Activated CD4-positive, alpha-beta memory T cell treated with anti-CD3 and anti-CD28 coated beads for 36 hours (primary cell): ENCODE data around the gene EN2. TPM values are rescaled to one million over a fixed set of nuclear protein-coding genes. Genes with fewer than 3 reads are reported as not detected.

Experiments used
- CTCF ChIA-PET: fragments of 350-600 bp; sonication (Branson Sonifier 250); formaldehyde crosslinking; loops from one replicate; lab custom pipeline; 2021; ENCODE audit warnings: antibody characterized with exemption, inconsistent platforms; lab: Charles Lee
- POLR2A ChIA-PET: fragments of 350-600 bp; sonication (Branson Sonifier 250); formaldehyde crosslinking; loops from one replicate; lab custom pipeline; 2021; ENCODE audit warnings: antibody characterized with exemption; lab: Charles Lee
- DNase-seq: peaks from one replicate; pipeline ENCODE4 v3.0.0-alpha.2; 2020
- H3K27ac Mint-ChIP-seq: one replicate; pipeline ENCODE4 v1.8.0; 2021; ENCODE audit warnings: mixed read lengths
- H3K27me3 Mint-ChIP-seq: one replicate; pipeline ENCODE4 v1.8.0; 2021; ENCODE audit warnings: mixed read lengths
- H3K36me3 Mint-ChIP-seq: one replicate; pipeline ENCODE4 v1.8.0; 2021; ENCODE audit warnings: mixed read lengths
- H3K4me1 Mint-ChIP-seq: one replicate; pipeline ENCODE4 v1.8.0; 2021; ENCODE audit warnings: low read depth, mixed read lengths
- H3K4me3 Mint-ChIP-seq: one replicate; pipeline ENCODE4 v1.8.0; 2021; ENCODE audit warnings: mild to moderate bottlenecking, mixed read lengths
- H3K9me3 Mint-ChIP-seq: one replicate; pipeline ENCODE4 v1.8.0; 2021; ENCODE audit warnings: mixed read lengths
- intact Hi-C: fragments of 100-400 bp; cut with micrococcal nuclease; formaldehyde crosslinking; loops from one replicate; pipeline ENCODE4 v1.15.1; 2023
- total RNA-seq, 2 experiments: library from RNA; stranded (reverse); gene quantifications; one replicate each; pipeline ENCODE4 v1.2.3, GENCODE V29; 2021

The EN2 gene
- total RNA-seq, 2 experiments from 2014 or later: not detected

DNA sequence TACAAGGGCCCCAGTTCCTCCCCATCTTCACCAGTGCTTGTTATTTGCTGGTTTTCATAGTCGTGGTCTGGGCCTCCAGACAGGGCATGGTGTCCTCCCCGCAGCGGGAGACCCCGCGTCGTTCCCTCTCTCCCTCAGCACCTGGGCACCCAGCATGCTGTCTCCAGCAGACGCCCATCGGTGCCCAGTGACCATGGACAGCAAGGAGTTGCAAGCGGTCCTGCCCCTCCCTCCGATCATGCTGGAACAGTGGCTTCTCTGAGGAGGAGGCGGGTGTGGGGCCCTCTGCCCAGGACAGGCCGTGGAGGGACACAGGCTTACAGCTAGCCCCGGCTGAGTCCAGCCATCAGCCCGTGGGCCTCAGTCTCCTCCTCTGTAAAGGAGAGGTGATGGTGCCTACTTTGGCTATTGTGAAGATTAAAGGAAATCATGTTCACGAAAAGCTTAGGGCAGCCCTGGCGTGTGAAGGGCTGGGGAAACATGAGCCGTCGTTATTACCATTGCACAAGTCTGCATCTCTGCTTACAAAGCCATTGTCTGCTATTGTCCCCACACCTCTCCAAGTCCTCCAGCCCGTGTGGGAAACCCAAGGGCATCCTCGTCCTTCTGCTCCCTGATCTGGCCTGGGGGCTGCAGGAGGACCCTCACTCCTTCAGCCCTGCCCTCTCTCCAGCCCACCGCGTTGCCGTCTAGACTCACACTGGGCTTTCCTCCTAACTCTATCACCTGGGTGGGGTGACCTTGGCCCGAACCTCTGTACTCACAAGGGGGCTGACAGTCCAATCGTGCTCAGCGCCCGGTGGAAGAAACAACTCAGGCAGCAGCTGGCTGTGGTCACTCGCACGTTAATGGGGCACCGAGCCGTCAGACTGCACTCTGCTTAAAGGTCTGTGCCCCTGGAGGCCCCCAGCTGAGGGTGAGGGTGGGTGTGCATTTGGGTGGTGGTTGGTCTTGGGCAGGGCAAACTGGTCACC lies 29.9 kb downstream of the EN2 start:
- CTCF ChIA-PET: interaction anchor here (1.2 kb wide), 1 partner anchor 111 kb away, joined by 3 read pairs; no protein-coding TSS in a partner anchor
- peaks cover 39% of the 10 kb centered on the region for H3K27me3 Mint-ChIP-seq
- no peaks in the 10 kb centered on the region for H3K9me3 Mint-ChIP-seq

DNA sequence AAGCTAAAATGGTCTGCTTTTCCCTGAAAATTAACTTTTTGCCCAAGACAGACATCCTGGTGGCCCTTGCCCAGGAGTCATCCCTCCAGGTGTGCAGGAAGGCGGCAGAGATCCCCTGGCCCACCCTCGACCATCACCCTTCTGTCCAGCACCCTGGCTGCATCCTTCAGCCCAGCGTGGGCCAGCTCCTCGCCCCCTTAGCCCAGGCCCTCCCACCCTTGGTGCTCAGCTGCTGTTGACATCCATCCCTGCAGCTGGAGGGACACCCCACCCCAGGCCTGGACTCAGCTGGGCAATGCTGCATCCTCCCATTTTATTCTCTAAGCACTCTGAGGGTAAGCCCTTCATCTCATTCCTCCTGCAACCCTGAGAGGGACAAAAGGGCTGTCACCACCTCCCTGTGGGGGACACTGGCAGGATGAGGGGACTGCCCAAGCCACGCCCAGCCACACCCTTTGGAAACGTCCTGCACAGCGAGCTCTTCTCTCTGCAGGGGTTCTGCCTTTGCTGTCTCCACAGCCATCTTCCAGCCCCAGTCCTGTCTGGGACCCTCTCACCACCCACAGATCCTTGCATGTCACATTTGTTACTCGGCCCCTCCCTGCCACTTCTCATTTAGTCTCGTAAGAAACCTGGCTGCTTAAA lies 30.7 kb downstream of the EN2 start:
- H3K9me3 Mint-ChIP-seq: no peaks in the 10 kb centered on the region
- H3K27ac Mint-ChIP-seq: no peak overlapping the region
- CTCF ChIA-PET: no interaction called here
- no peaks in the 10 kb centered on the region for H3K36me3 Mint-ChIP-seq
- H3K4me1 Mint-ChIP-seq: peaks cover 9% of the 10 kb centered on the region
- H3K4me3 Mint-ChIP-seq: no peak overlapping the region
- intact Hi-C loops: no loop called here
- H3K27me3 Mint-ChIP-seq: peaks cover 34% of the 10 kb centered on the region
- POLR2A ChIA-PET: no interaction called here
- DNase-seq: no peak

More for the DNA sequence above, 29.9 kb downstream of the EN2 start:
- POLR2A ChIA-PET: no interaction called here
- Mint-ChIP-seq H3K36me3 (no peaks in the 10 kb centered on the region), H3K4me3 (no peak overlapping the region), H3K4me1 (peaks cover 16% of the 10 kb centered on the region), H3K27ac (no peak overlapping the region)
- intact Hi-C loops: no loop called here
- no peak for DNase-seq

DNA sequence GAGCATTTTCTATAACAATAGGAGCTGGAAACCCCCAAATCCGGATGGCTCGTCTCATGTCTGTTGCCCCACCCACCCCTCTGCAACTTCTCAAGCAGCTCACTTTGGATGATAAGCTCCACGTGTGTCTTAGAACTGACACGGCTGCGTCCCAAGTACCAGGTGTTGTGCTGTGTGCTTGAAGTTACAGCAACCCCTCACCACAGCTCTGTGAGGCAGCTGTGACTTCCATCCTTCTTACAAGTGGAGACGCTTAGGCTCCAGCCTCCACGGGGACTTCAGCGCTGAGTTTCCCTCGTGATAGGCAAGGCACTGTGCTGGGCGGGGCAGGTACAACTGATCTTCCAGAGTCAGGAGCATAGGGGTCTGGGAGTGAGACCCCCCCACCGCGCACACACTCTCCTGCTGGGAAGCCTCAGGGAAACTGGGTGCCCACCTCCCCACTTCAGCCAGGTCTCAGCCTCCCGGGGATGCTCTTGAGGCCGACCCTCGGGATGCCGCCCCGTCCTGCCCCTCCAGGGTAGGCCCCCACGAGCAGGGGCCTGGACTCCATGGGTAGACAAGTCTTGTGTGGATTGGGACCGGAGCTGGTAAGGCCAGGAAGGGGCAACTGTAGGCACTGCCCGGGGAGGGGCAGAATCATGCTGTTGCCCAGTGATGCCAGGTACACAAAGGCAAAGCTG lies 31.4 kb downstream of the EN2 start:
- CTCF ChIA-PET: interaction anchor here (1.3 kb wide), 1 partner anchor 110 kb away, joined by 4 read pairs; no protein-coding TSS in a partner anchor
- POLR2A ChIA-PET: no interaction called here
- no peak overlapping the region for H3K4me3 Mint-ChIP-seq
- DNase-seq: no peak
- no peaks in the 10 kb centered on the region for H3K36me3 Mint-ChIP-seq
- H3K4me1 Mint-ChIP-seq: peaks cover 9% of the 10 kb centered on the region
- H3K9me3 Mint-ChIP-seq: no peaks in the 10 kb centered on the region
- H3K27ac Mint-ChIP-seq: no peak overlapping the region
- H3K27me3 Mint-ChIP-seq: peaks cover 32% of the 10 kb centered on the region
- intact Hi-C loops: no loop called here

DNA sequence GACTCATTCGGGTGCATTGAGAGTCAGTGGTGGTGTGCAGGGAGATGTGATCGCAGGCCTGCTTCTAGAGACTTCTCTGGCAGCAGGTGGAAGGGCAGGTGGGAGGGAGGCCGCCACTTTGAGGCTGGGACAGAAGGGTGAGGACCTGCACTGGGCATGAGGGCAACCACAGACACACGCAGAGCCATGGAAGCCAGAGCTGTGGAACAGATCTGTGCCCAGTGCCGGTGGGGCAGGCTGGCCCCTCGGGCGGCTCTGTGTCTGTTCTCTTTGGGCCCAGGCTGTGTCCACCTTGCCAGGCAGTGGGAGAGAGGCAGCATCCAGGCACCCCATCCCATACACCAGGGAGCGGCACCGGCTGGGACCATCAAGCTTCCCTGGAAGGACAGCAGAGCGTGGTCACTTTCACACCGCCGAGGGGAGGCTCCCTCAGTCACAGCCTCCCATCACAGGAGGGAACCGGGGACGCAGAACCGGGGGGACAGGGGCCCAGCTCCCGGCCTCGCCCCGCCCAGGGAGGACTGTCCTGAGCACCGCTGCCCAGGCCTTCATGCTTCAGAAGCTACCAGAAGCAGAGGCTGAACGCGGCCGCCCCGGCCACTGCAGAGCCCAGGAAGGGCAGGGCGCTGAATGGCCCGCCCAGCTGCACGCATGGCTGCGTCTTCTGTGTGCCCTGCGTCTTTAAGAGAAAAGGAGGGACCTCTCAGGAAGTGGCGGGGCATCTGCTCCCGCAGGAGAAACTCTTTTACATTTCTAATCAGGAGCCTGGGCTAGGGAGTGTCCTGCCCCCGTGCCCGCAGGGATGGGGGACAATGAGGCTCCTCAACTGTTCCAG lies 32.1 kb downstream of the EN2 start:
- ChIA-PET POLR2A (no interaction called here), CTCF (interaction anchor here (1.3 kb wide), 1 partner anchor 109 kb away, joined by 4 read pairs; no protein-coding TSS in a partner anchor)
- no peak for DNase-seq
- H3K9me3 Mint-ChIP-seq: no peaks in the 10 kb centered on the region
- H3K36me3 Mint-ChIP-seq: no peaks in the 10 kb centered on the region
- intact Hi-C loops: no loop called here
- peaks cover 9% of the 10 kb centered on the region for H3K4me1 Mint-ChIP-seq
- peak overlapping the region; percentile 39 for H3K4me3 Mint-ChIP-seq
- peaks cover 32% of the 10 kb centered on the region for H3K27me3 Mint-ChIP-seq
- H3K27ac Mint-ChIP-seq: no peak overlapping the region

DNA sequence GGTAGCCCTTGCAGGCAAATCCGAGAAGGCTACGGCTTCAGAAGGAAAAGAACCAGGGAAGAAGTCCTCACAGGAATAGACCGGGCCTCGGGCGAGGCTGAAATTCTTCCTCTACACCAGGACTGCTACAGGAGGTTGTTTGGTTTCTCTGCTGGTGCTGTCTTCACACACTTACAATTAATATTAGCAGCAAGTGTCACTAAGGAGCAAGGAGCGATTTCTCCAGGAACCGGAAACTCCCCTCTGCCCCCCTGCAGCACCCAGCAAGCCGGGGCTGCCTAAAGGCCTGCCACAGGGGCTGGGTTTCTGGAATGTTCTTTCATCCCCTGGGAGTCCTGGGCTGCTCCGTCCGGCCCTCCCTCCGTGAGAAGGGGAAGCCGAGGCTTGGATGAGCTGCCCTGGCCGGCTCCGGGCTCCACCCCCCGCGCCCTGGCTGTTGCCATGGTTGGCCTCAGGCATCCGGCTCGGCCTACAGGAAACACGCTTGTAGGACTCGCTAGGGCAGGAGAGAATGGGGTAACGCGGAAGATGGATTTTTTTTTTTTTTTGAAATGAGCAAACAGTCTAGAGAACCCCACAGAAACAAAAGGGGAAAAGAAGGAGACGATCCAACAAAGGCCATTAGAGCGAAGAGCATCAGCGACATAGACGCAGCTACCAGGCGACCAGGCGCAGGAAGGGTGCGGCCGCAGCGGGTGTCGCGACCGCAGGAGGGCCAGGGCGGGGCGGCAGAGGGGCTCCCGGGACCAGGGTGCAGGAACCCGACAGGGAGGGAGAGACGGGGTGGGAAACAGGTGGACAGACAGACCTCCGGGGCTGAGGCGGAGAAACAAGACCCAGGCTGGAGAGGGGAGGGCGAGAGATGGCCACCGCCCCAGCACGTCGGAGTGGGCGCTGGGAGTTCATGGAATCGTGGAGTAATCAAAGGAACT lies 33.0 kb downstream of the EN2 start:
- Mint-ChIP-seq H3K36me3 (no peaks in the 10 kb centered on the region), H3K9me3 (no peaks in the 10 kb centered on the region), H3K4me3 (peak overlapping the region; percentile 52), H3K27me3 (peaks cover 29% of the 10 kb centered on the region), H3K4me1 (peaks cover 9% of the 10 kb centered on the region), H3K27ac (no peak overlapping the region)
- intact Hi-C loops: no loop called here
- ChIA-PET CTCF (interaction anchor here (1.3 kb wide), 1 partner anchor 108 kb away, joined by 4 read pairs; no protein-coding TSS in a partner anchor), POLR2A (no interaction called here)
- peak; percentile 56 for DNase-seq

DNA sequence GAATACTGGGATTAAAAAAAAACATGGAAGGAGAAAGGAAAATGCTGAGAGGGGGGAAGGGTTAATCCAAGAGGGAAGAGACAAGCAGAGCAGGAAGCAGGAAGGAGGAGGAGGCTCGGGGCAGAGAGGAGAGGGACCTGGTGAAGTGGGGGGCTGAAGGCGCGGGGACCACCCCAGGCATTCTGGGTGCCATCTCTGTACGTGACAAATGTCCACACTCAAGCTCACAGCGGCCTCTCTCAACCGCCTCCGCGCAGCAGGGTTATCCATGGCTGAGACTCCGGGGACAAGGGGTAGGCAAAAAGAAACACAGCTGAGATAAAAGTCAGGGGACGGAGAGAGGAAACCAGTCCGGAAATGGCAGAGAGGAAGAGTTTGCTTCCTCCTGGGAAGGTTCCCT lies 33.9 kb downstream of the EN2 start:
- Mint-ChIP-seq H3K27ac (no peak overlapping the region), H3K27me3 (peaks cover 30% of the 10 kb centered on the region), H3K4me3 (no peak overlapping the region), H3K36me3 (no peaks in the 10 kb centered on the region), H3K9me3 (no peaks in the 10 kb centered on the region), H3K4me1 (peaks cover 9% of the 10 kb centered on the region)
- no peak for DNase-seq
- CTCF ChIA-PET: no interaction called here
- intact Hi-C loops: no loop called here
- POLR2A ChIA-PET: no interaction called here

DNA sequence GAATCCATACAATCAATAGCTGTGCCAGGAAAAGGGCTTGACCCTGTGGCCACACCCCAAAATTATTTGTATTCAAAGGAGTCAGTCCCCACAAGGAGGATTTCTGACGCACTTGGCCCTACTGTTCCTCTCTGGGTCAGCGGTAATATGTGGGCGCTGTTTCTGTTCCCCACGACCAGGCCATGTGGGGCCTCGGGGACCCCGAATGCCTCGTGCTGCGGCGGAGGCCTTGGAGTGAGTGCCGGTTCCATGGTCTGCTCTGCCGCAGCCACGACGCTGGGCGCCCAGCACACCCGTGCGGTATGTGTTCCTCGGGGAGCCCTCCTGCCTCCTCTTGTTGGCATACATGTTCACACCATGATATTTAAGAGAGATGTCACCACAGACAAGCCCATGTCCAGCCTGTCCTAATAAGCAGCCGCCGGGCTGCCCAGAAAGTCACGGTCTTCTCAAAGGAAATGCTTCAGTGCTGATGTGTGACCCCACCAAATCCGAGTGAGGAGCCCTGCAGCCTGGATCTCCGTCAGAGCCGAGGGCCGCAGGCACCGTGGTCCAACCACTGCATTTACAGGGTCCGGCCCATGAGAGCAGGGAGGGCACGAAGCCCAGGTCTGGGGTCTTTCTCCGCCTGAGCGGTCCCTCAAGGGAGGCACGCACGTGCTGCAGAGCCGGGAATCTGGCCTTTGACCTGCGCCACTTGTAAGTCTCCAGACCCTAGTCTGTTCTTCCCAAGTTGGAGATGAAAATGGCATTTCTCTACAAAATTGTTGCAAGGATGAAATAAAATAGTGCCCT lies 36.0 kb downstream of the EN2 start:
- no peaks in the 10 kb centered on the region for H3K9me3 Mint-ChIP-seq
- CTCF ChIA-PET: interaction anchor here (1.2 kb wide), 1 partner anchor 38 kb away, joined by 3 read pairs; no protein-coding TSS in a partner anchor
- no peak overlapping the region for H3K27ac Mint-ChIP-seq
- intact Hi-C loops: no loop called here
- no peak overlapping the region for H3K4me3 Mint-ChIP-seq
- H3K27me3 Mint-ChIP-seq: peaks cover 25% of the 10 kb centered on the region
- no peaks in the 10 kb centered on the region for H3K36me3 Mint-ChIP-seq
- H3K4me1 Mint-ChIP-seq: peaks cover 9% of the 10 kb centered on the region
- no peak for DNase-seq
- POLR2A ChIA-PET: no interaction called here

DNA sequence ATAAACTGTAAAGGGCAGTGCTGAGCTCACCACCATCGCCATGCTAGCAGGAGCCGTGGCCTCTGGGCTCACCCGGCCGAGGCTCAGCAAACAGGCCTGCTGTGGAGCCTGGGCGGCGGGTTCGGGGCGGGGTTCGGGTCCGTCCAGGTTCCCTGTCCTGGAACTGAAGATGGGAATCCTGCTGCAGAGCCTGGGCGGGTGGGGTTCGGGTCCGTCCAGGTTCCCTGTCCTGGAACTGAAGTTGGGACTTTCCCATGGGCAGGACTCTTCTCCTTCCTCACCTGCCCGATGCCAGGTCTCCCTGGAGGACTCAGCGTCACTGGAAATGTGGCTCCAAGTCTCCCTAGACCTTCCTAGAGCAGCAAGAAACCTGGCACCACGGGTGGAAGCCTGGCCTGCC lies 36.6 kb downstream of the EN2 start:
- intact Hi-C loops: no loop called here
- H3K4me1 Mint-ChIP-seq: peaks cover 9% of the 10 kb centered on the region
- no peaks in the 10 kb centered on the region for H3K36me3 Mint-ChIP-seq
- H3K4me3 Mint-ChIP-seq: no peak overlapping the region
- H3K27ac Mint-ChIP-seq: no peak overlapping the region
- CTCF ChIA-PET: no interaction called here
- peaks cover 24% of the 10 kb centered on the region for H3K27me3 Mint-ChIP-seq
- no peaks in the 10 kb centered on the region for H3K9me3 Mint-ChIP-seq
- DNase-seq: no peak
- POLR2A ChIA-PET: no interaction called here

DNA sequence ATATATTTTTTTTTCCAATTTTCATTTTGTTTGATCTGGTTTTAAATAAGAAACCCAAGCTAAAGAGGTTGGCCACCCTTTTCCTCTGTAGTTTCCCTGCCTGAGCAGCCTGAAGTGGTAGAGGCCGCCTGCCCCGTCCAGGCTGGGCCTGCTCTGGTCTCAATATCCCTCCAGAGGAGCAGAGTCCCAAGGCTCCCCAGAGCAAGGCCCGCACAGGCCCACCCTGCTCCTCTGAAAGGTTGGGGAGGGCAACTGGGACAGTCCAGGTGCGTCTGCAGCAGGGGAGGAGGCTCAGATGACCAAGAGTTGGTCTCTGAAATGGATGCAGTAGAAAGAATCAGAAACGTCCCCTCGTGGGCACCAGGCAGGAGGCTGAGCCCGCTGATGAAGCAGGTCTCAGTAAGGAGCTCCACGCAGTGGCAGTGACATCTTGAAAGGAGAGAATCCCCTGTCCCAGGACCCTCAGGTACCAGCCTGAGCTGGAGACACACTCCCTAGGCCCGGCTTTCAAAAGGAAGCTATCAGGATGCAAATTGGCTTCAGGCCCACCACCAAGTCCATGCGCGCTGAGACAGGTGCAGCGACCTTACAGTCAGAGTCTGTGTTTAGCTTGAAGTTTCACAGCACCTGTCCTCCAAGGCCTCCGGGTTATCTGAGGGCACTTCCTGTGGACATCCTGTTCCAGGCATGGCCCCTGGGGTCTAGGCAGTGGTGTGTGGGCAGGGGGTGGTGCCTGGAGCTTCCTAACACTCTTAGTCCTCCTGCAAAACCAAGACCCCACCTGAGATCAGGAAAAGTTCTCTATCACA lies 37.7 kb downstream of the EN2 start:
- Mint-ChIP-seq H3K36me3 (no peaks in the 10 kb centered on the region), H3K4me3 (no peak overlapping the region), H3K27me3 (peaks cover 25% of the 10 kb centered on the region), H3K27ac (no peak overlapping the region), H3K9me3 (no peaks in the 10 kb centered on the region), H3K4me1 (peaks cover 6% of the 10 kb centered on the region)
- no peak for DNase-seq
- intact Hi-C loops: no loop called here
- ChIA-PET CTCF (interaction anchor here (0.6 kb wide), 1 partner anchor 17 kb away, joined by 4 read pairs; no protein-coding TSS in a partner anchor), POLR2A (no interaction called here)
